HG03196 (cell line): Measurements from ENCODE around the gene GNAZ.

ENCODE experiments used
- ATAC-seq: cut with Tn5 transposase; IDR thresholded peaks from one replicate; pipeline ENCODE4 v1.9.1; 2021; ENCODE audit not compliant: unreplicated experiment

Gene GNAZ

DNA sequence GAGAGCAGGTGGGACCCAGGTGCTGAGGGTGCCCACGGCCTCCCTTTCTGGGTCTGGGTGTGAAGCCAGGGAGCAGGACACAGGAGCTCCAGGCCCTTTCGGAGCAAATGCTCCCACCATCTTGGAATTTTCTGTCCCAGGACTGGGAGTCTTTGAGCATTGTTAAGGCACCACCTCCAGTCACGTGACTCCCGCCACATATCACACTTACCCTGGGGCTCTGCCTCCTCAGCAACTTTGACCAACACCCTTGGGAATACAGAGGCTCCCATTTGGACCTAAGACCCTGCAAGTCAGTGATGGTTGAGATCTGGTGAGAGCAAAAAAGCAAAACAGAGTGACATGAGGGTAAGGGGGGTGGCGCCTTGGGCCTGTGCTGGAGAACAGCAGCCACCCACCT, 35.6 kb downstream of the GNAZ start:
- no peak for ATAC-seq

- no peak for ATAC-seq
Observed at GRCh38 chr22:23106344-23106743, 36.0 kb downstream of the GNAZ start.

GRCh38 chr22:23106906-23107367, 36.6 kb downstream of the GNAZ start:
- no peak for ATAC-seq

GRCh38 chr22:23107487-23108248, 37.3 kb downstream of the GNAZ start:
- ATAC-seq, result no peak

DNA sequence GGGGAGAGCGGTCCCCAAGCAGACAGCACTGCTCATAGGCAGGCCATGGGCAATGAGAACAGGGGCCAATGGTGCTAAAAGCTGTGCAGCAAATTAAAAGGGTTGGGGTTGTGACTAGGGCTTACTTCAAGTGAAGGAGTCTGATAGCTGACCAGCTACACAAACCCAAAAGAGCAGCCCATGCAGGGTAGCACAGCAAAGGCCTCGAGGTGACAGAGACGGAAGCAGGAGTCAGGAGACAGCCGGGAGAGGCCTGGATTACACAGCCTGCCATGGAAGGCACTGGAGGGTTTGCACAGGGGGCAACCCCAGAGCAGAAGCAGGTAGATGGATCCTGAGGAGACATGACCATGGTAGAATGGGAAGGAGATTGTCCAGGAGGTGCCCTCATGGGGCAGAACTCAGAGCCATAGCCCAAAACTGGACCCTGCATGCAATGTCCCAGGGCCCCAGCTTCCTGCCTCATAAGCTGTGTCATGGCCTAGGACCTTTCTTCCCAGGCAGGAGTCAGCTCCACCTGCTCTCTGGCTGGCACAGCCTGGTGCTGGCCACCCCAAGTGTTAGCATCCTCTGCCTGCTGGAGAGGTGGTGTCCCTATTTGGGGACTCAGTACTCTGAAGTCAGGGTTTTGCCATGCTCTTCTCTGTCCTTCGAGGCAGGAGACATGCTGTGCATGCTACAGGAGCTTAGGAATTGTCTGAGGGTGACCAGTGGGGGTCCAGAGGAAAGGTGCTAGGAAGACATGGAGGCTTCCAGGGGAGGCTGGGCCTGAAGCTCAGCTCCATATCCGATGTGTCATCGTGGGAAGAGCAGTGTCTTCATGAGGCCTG, 38.1 kb downstream of the GNAZ start:
- no peak for ATAC-seq

GRCh38 chr22:23109079-23109347, 38.7 kb downstream of the GNAZ start:
- ATAC-seq, result no peak

DNA sequence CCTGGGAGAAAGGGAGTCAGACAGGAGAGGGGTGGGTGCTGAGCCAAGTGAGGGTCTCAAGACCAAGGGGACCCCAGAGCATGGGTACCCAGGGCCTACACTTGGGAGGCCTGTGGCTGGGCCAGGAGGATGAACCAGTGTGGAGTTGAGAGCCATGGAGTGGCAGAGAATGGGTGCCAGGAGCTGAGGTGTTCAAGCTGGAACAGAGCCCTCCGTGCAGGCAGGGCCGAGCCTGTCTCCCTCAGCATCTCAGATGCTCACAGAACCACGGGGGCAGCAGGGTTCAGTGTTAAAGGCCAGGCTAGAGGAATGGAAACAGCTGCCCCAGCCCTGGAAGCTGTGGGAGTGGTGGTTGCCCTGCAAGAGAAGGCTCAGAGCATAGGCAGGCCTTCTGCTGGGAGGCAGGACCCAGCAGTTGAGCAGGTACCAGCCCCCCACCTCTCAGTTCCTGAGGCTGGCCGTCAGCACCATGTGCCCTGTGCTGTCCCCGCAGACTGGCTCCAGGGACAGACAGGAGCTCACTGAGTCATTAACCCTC, 39.2 kb downstream of the GNAZ start:
- ATAC-seq, result no peak

GRCh38 chr22:23110190-23110921, 40.0 kb downstream of the GNAZ start:
- ATAC-seq, result no peak

GRCh38 chr22:23110922-23111527, 40.7 kb downstream of the GNAZ start:
- no peak for ATAC-seq

- no peak for ATAC-seq
Observed at GRCh38 chr22:23112472-23113012, 42.2 kb downstream of the GNAZ start.

DNA sequence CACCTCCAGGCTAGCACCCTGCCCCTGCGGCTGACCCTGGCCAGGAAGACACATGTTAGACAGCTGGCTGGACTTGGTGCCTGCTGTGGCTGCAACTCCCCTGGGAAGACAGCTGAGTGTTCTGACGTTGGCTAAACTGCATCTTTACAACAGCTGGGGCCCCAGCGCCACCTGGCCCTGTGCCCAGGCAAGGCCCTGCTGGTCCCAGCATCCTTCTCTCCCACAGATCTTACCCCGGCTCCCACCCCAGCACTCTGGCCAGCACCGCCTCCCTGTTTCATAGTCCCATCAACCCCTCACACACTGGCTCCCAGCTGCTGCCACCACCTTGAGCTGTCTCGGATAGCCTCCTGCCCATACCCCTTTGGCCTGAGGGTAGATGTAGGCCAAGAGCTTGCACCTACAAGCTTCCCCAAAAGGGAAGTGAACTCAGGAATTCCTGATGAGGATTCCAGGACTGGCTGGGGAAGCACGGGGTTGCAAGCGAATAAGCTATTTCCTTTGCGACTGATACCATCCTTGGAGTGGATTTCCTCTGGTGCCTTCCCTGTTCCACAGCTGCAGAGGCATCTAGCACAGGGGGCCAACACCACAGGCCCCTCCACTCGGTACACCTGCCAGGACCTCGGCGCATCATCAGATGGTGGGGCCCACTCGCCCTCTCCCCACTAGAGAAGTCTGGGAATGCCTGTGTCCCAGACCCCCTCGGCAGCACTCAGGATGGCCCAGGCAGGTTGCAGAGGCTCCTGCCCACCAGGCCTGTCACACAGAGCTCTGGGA, 42.9 kb downstream of the GNAZ start:
- no peak for ATAC-seq

DNA sequence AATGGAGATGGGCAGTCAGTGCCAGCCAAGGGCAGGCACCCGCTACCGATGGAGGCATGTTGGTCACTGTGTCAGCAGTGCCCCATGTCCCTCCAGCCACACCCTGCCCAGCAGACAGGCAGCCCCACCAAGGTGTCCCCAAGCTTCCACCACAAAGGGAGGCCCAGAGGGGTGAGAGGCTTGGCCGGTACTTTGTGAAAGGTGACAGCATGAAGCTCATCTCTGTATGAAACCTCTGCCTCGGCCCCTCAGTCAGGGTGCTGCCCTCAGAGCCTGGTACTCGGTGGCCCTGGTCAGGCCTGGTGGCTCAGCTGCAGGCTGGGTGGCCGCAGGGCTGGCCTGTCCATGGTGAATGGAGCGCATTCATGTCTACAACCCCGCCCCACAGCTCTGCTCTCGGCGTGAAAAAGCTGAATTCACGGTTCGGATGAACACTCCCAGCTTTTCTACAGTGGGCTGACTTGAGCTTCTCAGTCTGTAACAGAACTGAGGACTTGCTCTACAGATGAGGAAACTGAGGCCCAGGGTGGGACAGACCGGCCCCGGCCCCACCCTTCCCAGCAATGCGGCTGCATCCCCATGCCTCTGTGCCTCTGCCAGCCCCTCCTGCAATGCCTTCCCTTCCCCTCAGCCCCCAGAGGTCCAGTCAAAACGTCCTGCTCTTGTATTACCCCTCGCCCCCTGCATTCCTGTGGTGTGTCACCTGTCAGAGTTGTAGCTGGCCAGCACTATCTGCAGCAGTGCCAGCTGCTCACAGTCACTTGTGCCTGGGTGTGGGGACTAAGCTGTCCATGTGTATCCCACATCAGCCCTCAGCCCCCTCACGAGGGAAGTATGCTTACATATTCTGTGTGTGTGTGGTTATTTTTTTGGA, 43.8 kb downstream of the GNAZ start:
- no peak for ATAC-seq

DNA sequence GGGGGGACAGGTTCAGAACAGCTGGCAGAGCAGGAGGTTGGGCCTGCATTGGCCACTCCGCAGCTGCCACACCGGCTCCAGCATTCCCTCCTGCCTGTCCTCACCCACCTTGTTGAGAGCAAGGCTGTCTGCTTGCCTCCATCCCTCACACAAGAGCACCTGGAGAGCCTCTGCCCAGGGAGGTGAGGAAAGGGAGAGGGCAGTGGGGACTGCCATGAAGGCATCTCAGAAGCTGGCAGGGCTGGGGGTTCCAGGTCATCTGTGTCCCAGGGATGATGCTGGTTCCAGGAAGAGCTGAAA, 44.4 kb downstream of the GNAZ start:
- no peak for ATAC-seq

- ATAC-seq, result no peak
Observed at GRCh38 chr22:23115369-23115768, 45.0 kb downstream of the GNAZ start.

DNA sequence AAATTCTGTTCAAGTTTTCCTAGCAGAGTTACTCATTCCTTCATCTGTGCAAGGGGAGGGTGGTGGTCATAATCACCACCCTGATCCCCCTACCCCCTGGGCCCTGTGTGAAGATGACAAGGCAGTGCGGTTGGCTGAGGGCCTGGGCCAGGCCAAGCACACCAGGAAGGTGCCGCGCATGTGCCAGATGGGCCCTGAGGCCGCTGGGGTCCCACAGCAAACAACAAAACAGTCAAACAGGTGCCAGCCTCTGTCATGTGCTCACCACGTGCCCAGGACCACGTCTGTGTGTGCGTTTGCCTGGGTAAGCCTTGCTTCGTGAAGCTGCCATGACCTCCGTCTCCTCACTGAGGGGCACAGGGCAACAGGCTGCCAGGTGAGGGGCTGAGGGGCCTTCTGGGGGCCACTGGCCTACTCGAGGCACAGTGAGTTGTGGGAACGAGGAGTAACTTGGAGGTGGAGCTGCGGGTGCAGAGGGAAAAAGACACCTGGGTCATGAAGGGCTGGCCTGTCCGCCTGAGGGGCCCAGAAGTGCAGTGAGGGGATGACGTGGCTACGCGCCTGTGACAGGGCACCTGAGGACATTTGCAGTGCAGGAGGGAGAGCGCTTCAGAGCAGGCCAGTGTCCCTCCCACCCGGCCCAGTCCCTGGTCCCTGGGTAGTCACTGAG, 45.6 kb downstream of the GNAZ start:
- no peak for ATAC-seq

GRCh38 chr22:23116506-23117263, 46.4 kb downstream of the GNAZ start:
- ATAC-seq, result no peak

DNA sequence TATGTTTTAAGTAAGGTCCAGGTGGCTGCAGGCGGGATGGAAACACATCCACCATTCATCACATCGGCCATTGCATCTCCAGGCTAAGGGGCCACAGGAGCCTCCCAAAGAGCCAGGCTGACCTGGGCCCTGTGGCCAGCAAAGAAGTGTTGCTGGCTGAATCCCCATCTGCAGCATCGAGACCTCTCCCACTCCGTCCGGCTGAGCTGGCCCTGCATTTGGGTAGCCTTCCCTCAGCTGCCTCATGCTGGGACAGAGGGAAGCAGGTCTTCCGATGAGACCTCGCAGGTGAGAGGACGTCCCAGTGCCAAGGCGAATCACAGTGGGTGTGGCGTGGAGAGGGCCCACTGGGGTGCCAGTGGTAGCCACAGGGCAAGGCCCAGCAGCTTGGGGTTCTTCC, 47.0 kb downstream of the GNAZ start:
- ATAC-seq, result no peak
